Measurements from ENCODE around the gene ABHD17C.
"Not testable (repeated sequence)": the region's sequence is repeated elsewhere in the genome, so short reads cannot be mapped to it uniquely, and the experiment has no call there.

ABHD17C gene

DNA sequence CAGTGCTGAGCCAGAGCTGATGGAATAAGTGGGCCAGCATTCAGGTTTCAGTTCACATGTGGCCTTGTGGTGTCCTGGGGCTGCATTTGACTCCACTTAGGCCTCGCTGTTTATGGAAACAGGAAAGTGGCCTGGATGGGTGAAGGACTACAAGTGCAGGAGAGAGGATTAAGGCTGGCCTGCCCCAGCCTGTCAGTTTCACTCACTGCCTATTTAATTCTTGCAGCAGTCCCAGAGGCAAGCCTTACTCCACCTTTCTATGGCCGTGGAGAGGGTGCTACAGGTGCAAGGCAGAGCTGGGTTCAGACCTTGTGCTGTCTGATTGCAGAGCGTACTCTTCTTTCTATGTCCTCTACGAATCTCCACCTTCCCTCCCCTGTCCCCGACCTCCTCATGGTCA lies 37.7 kb downstream of the ABHD17C start:
- no peak for DNase-seq

DNA sequence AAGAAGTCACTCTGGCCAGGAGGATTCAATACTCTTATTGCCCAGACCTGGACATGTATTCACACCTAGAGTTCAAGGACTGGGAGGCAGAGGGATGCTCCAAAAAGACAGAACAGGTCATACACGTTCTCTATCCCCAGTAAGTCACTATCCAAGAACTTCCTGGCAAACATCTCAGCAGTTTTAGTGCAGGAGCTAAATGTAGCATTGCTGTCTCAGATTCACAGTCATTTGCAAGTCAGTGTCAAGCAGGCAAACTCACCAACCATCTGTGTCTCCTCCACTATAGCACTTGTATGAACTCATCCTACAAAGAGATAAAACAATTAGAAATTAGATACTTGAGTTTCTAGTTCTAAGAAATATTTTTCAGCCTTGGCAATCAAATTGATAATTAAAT lies 38.4 kb downstream of the ABHD17C start:
- DNase-seq = no peak

DNA sequence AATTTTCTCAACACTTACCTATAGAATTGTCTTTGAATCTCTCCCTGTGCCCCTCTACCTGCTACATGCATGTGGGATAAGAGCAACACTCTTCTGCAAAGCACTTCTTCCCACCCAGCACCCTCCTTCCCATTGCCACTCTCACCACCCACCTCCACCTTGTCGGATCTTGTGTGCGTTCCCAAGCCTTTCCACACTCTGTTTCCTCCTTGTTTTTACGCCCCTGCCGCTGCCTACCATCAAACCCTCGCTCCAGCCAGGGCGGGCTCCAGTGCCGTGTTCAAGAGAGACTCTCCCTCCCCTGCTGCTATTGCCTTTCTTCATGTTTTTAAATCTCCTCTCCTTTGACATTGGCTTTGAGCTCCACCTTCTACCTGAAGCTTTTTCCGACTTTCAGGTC lies 40.2 kb downstream of the ABHD17C start:
- no peak for DNase-seq

DNA sequence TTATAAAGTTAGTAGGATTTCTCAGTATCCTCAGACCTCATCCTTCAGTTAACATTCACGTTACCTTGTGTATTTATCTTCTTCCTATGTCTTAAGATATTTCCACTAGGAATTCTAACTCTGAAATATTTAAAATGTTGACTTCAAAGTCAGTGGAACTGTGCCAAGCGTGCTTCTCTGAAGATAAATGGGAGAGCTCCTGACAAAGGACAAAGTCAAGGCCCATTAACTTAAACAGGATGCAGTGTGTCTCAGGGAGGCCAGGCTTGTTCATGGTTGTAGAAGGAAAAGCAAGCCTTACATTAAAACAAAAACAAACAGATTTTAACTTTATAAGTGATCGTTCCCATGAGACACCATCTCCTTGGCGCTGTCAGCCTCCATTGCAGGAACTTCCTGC lies 41.5 kb downstream of the ABHD17C start:
- DNase-seq = no peak

DNA sequence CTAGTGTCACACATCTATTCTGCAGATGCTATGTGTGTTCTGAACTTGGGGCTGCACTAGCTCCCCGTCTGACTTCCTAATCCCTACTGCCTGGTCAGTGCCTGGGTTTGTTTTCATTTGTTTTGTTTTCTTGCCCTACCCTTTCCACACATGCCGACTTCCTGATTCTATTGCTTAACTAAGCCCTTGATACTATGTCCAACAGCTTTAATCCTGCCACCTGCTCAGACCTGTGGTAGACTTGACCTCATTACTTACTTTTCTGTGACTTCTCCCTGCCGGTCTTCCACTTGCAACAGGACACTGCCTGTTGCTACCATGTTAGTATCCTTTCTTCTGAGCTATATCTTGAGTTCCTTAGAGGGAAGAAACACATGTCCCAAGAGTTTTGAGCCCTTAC lies 44.8 kb downstream of the ABHD17C start:
- no peak for DNase-seq

DNA sequence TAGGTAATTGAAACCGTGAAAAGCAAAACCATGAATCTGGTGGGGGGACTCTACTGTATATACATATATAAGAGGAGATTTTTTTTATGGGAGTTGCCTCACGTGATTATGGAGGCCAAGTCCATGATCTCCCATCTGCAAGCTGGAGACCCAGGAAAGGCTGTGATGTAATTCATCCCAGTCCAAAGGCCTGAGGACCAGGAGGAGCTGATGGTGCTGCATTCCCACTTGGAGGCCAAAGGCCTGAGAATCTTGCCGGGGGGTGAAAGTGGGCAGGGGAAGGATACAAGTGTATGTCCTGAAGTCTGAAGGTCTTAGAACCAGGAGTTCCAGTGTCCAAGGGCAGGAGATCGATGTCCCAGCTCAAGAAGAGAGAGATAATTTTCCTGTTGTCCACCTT lies 47.0 kb downstream of the ABHD17C start:
- DNase-seq = no peak

DNA sequence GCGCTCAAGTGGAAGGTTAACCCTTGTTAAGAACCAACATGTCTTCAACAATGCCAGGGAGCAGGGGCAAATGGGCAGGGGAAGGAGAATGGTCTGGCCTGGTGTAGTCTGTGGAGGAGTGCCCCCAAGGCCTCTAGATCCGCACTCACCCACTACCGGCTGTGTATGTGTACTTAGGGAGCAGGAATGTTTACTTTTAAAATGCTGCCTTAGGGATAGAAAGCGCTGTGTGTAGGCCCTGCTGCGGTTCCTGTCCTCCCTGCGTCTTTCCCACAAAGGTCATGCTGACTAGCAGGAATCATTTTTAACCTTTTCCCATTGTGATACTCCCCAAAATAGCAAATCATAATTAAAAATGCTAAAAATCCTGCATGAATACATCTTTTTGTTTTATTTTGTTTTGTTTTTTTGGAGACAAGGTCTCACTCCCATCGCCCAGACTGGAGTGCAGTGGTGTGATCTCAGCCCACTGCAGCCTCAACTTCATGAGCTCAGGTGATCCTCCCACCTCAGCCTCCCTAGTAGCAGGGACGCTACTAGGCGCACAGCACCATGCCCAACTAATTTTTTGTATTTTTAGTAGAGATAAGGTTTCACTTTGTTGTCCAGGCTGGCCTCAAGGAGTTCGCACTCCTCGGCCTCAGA lies 48.2 kb downstream of the ABHD17C start:
- DNase-seq = no peak

DNA sequence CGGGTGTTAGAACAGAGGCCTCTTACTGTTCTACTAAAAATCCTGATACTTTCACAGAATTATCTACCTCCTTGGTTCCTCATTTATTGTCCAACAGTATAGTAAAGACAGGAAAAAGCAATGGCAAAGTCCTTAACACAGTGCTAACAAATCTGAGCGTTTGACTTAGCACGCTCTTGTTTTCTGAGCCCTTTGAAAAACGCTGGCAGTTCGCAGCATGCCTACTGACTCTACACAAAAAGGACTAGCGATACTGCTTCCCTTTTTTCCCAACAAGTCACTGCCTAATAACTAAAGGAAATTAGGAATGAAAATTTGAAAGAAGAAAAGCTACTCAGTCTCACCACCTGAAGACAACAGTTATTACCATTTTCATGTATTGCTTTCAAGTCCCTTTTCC lies 49.3 kb downstream of the ABHD17C start:
- DNase-seq = no peak

DNA sequence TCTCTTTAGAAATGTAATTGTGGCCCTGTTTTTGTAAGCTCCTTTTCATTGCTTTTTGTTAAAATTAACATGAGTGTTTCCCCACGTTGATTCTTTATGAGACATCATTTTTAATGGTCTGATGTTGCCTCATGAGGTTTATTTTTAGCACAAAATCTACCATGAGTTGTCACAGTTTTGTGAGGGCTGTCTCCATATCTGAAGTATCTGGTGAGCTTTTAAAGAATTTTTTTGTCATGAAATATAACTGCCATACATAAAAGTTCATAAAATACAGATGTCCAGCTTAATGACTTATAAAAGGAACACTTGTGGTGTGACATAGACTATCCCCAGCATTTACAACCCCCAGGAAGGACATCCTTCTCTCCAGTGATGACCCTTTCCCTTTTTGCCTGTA lies 49.7 kb downstream of the ABHD17C start:
- no peak for DNase-seq

DNA sequence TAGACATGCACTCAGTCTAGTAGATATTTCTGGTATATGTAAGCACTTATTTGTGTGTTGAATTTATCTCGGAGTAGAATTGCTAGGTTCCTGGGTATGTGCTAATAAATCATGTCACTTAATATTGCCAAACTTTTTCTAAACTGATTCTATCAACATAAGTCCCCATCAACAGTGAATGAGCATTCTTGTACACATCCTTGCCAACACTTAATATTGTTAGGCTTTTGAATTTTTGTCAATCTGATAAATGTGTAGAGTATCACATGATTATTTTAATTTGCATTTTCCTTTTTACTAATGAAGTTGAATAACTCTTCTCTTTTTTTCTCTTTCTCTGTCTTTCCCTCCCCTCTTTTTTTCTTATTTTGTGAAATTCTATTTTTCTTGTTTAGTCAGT lies 50.8 kb downstream of the ABHD17C start:
- DNase-seq = no peak

DNA sequence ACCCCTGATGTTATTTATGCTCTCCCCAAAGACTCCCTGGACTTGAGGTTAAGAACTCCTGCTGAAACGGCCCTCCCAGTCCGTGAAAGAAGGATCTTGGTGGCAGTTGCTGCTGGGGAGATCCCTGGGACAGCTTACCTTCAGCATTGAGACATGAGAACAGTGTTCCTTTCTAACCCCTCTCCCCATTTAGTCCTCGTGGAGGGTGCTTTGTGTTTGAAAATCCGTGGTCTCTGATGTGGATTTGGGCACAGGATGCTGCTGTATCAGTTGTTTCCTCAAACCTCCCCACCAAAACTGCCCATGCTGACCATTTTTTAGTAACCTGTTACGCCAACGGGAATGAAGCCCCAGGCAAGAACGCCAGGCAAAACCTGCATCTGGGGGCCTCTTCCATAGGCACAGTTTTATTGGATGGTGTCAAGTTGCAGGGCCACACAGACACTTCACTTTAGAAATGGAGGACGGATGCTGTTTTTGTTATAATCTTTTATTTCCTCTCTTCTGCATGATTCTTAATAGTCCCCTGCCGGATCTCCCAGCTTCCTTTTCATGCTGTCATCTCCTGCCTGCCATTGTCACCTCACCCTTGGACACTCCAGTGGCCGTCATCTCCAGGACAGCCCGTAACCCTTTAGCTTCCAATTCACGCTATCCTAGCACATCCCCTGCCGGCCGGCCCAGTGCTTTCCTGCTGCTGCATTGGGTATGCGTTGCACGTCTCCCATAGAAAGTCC lies 52.4 kb downstream of the ABHD17C start:
- DNase-seq = no peak

DNA sequence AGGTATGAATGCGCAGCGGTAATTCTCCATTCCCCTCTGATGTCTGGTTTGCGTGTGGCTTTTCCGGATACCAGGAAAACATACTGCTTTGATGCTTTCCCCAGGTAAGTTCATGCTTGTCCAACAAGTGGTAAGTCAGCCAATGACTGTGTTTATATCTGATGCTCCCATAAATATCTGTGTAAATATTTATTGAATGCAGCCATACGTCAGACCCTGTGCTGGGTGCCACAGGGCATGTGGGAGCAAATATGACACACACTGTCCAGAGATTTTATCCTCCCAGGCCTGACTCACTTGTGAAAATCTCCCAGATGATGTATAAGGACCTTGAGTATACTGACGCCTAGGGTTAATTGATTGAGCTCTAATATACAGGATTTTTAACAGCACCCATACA lies 54.5 kb downstream of the ABHD17C start:
- no peak for DNase-seq

DNA sequence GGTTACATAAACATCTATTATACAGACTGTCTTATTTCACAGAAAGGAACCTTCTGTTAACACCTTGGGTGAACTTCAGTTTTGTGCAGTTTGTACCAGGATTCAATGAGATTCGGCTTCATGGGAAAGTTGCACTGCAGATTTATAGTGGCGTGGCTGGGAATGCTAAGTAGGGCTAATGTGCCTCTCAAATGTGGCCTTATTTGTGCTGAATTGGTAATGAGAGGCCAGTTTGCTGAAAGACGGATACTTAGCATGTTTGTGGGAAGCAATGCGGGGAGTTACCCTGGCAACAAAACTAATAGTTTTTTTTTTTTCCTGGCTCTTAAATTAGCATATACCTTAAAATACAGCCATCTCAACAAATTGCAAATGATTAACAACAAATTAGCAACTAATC lies 55.5 kb downstream of the ABHD17C start:
- DNase-seq = no peak

DNA sequence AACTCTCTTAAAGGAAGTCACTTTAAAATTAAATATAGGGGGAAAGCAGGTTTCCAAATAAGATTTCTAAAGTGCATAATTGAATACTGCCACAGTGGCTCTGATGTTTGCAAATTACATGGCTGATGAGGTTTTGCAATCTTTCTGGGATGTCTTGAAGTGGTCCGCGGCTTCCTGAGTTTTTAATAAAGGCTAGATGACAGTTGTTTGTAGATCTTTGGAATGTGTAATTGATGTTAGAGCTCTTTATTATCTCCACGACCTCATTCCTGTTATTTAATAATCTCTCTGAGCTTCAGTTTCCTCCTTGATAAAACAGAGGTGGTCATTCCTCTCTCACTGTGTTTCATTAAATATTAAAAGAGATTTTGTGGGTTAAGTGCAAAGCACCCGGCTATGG lies 57.1 kb downstream of the ABHD17C start:
- DNase-seq = no peak

DNA sequence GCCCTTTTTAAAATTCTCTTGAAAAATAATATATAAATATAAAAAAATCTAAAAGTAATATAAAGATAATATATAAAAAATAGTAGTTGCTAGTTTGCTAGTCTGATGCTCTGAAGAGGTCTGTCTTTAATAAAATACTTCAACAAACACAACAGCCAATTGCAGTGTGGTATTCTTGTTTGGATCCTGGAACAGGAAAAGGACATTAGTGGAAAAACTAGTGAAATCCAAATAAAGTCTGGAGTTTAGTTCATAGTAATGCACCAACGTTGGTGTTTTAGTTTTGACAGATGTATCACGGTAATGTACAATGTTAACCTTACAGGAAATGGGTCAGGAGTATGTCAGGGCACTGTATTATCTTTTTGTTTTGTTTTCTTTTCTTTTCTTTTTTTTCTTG lies 58.1 kb downstream of the ABHD17C start:
- DNase-seq = no peak

DNA sequence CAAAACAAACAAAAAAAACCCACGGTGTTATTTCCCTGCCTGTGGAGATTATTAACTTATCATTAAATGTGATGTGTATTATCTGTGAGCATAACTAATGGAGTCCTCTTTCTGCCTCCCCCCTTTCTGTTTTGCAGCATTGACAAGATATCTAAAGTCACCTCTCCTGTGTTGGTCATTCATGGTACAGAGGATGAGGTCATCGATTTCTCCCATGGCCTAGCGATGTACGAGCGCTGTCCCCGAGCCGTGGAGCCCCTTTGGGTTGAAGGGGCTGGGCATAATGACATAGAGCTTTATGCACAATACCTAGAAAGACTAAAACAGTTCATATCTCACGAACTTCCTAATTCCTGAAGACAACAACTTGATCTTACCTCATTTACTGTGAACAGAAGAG lies 58.9 kb downstream of the ABHD17C start:
- DNase-seq = no peak

DNA sequence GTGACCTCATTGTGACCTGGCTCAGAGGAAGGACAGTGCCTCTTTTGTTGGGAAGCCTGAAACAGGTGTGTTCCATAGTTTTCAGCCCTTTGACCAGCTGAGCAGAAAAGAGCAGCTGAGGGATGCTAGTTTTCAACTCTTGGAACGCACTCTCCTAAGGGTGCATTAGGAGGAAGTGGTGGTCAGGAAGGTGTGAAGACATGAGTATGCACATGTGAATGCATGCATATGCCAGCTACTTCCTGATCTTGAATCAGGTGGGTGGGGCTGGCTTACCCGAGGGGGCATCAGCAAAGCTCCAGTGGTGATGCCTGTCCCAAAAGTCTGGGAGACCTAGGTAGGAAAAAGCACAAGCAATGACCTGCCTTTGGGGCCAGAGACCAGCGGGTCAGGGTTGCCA lies 60.8 kb downstream of the ABHD17C start:
- no peak for DNase-seq

DNA sequence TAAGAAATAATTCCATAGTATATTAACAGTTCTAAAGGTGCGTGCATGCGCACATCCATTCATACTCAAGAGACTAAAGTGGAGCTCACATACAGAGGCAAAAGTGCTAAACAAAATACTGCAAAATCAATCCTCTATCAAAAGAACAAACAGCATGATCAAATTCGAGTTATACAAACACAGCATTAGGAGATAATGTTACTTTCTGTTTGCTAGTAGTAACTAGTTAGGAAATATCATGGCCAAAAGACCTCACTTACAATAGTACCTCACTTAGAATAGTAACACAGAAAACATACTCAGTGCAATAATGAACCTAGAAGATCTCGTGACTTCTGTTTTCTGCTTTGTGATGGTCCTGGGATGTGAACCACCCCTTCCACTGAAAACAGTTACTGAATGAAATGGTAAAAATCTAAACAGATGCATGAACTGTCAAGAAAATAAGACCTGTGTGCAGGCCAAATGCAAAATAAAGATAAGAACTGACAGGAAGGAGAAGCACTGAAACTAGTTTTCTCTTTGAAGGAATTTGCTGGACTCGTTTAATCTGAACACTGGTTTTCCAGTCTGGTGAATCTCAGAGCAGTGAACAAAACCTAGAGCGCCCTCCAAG lies 63.1 kb downstream of the ABHD17C start:
- no peak for DNase-seq

DNA sequence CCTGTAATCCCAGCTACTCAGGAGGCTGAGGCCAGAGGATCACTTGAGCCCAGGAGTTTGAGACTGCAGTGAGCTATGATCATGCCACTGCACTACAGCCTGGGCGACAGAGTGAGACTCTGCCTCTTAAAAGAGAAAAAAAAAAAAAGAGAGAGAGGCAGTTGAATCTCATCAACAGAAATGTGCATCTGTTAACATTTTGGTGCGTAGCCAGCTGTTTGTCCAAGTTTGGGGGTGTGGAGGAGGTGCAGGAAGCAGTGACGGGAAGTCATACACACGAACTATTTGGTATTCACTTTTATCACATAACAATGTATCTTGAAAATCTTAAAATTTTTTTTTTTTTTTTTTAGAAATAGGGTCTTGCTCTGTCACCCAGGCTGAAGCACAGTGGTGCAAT lies 65.8 kb downstream of the ABHD17C start:
- no peak for DNase-seq

DNA sequence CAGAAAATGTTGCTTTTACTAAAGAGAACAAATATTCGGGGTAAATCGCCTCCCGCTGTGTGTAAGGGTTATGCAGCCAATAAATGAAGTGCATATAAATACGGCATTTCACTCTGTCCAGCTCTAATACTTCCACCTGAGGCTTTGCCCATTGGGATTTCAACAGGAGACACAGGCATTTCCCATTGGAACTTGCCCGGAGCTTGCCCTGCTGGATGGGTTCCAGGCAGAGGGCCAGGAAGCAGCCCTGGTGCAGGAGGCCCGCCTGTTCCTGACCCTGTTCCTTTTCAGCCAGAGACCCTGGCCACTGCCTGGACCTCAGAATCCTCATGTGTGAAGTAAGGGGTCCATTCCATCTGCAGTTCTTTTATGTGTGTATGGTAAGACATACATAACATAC lies 66.6 kb downstream of the ABHD17C start:
- no peak for DNase-seq

DNA sequence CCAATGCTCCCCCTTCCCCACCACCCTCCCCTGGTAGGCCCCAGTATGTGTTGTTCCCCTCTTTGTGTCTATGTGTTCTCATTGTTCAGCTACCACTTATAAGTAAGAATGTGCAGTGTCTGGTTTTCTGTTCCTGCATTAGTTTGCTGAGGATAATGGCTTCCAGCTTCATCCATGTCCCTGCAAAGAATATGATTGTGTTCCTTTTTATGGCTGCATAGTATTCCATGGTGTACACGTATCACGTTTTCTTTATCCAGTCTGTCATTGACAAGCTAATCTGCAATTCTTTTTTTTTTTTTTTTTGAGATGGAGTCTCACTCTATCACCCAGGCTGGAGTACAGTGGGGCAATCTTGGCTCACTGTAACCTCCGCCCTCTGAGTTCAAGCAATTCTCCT lies 68.1 kb downstream of the ABHD17C start:
- not testable (repeated sequence) for DNase-seq

DNA sequence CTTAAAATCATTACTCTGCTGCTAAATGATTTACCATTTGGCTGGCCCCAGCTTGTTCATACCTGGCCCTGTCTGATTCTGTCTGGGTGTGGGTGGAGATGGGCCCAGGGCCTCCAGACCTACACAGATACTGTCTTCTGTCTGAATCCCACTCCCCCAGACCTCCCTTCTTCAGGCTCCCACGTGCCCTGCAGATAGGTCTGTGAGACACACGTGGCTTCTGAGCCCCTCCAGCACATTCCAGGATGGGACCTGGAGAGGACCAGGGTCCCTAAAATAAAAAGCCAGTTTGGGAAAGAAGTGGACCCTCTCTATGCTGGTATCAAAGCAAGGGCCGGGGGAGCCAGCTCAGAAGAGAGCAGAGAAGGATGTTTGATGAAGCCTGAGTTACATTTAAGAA lies 69.4 kb downstream of the ABHD17C start:
- DNase-seq = no peak

DNA sequence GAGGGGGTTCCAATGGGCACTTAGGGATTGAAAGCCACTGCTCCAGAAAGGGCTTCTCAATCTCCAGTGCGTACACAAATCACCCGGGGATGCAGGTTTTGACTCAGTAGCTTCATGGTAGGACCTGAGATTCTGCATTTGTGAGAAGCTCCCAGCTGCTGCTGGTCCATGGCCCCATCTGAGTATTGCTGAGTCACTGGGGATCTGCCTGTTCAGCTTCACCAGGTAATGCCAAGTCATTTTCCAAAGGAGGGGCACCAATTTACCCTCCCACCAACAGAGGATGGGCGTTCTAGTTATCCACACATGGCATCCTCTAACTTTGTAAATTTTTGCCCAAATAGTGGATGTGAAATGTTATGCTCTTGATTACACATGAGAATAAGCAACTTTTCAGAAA lies 71.2 kb downstream of the ABHD17C start:
- DNase-seq = no peak

DNA sequence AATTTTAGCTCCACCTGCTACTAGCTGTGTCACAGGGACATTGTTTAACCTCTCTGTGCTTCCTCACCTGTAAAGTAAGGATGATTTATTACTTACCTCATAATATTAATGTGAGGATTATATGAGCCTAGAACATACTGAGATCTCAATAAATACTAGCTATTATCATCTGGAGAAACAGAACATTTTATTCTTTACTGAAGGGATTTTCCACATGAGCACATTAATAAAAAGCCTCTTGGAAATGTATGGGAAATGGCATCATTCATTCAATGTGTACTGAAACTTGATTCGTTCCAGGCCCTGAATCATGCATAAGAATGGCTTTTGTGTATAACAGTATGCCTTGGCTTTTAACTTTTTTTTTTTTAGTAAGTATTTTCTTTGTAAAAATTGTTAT lies 73.0 kb downstream of the ABHD17C start:
- no peak for DNase-seq
